H1 (cell line): ENCODE measurements around the gene CTPS2. TPM values are rescaled to one million over a fixed set of nuclear protein-coding genes. Genes with fewer than 3 reads are reported as not detected.

Experiments
- CTCF ChIA-PET: fragments of 300-600 bp; sonication (Branson Sonifier 250); formaldehyde crosslinking; loops from one replicate; lab custom pipeline; 2021; ENCODE audit not compliant: partially characterized antibody; lab: Charles Lee
- POLR2A ChIA-PET: fragments of 300-600 bp; sonication (Branson Sonifier 250); formaldehyde crosslinking; loops from one replicate; lab custom pipeline; 2021; ENCODE audit warnings: inconsistent platforms; ENCODE audit not compliant: partially characterized antibody; lab: Charles Lee
- DNase-seq, 2 experiments: peaks; one replicate each; pipeline versions ENCODE4 v3.0.0 to v3.0.0-alpha.2; 2010 to 2022; ENCODE audit warnings: low spot score in 2 of 2, low read depth in 1 of 2, mixed read lengths in 1 of 2
- FAIRE-seq: peaks from 2 replicates; lab custom pipeline; 2011; peaks lifted over from hg19 to GRCh38; lab: Jason Lieb, UNC
- H2AFZ ChIP-seq: 2 replicates; pipeline ENCODE4 v1.8.1; 2012; ENCODE audit warnings: low read length, inconsistent platforms
- H2AK5ac ChIP-seq: 2 replicates; pipeline ENCODE4 v1.6.1; 2013; ENCODE audit warnings: low read depth, low read length
- H2BK120ac ChIP-seq: replicated peaks from 2 replicates; pipeline ENCODE3; 2013; ENCODE audit warnings: low read depth, low read length, inconsistent platforms
- H2BK12ac ChIP-seq: 2 replicates; pipeline ENCODE4 v1.6.1; 2013; ENCODE audit warnings: low read depth, low read length
- H2BK15ac ChIP-seq: 2 replicates; pipeline ENCODE4 v1.6.1; 2013; ENCODE audit warnings: low read length
- H2BK20ac ChIP-seq: 2 replicates; pipeline ENCODE4 v1.6.1; 2013; ENCODE audit warnings: low read length
- H2BK5ac ChIP-seq: 2 replicates; pipeline ENCODE4 v1.6.1; 2013; ENCODE audit warnings: low read depth, low read length
- H3K14ac ChIP-seq: 2 replicates; pipeline ENCODE4 v1.6.1; 2013; ENCODE audit warnings: inconsistent platforms; ENCODE audit not compliant: insufficient read length
- H3K18ac ChIP-seq: 2 replicates; pipeline ENCODE4 v1.6.1; 2013; ENCODE audit warnings: low read length; ENCODE audit errors: extremely low read depth
- H3K23ac ChIP-seq: 2 replicates; pipeline ENCODE4 v1.6.1; 2013; ENCODE audit warnings: inconsistent platforms; ENCODE audit not compliant: insufficient read length
- H3K23me2 ChIP-seq: 2 replicates; pipeline ENCODE4 v1.6.1; 2013; ENCODE audit warnings: low read depth, low read length
- H3K27ac ChIP-seq: 2 replicates; pipeline ENCODE4 v1.6.1; 2011; ENCODE audit warnings: low read depth, low read length, inconsistent platforms
- H3K27me3 ChIP-seq, 4 experiments: replicated peaks in 1 of 4; 1 replicate in 1 of 4; 2 replicates in 3 of 4; pipeline versions ENCODE4 v1.6.1 to v1.8.1; 2011 to 2013; ENCODE audit warnings: low read length in 3 of 4, mild to moderate bottlenecking in 3 of 4, inconsistent platforms in 2 of 4, mixed read lengths in 2 of 4, moderate library complexity in 1 of 4; ENCODE audit not compliant: control insufficient read depth in 3 of 4, insufficient read depth in 3 of 4; ENCODE audit errors: extremely low read depth in 1 of 4
- H3K36me3 ChIP-seq, 4 experiments: 2 replicates each; pipeline versions ENCODE4 v1.6.1 to v1.8.1; 2011 to 2013; ENCODE audit warnings: mild to moderate bottlenecking in 4 of 4, low read length in 3 of 4, moderate library complexity in 2 of 4, control low read depth in 1 of 4, inconsistent platforms in 1 of 4; ENCODE audit not compliant: insufficient read depth in 4 of 4, control insufficient read depth in 2 of 4
- H3K4ac ChIP-seq: replicated peaks from 2 replicates; pipeline ENCODE3; 2013; ENCODE audit warnings: low read length, low read depth, mixed read lengths, inconsistent platforms; ENCODE audit not compliant: insufficient read length
- H3K4me1 ChIP-seq, 4 experiments: replicated peaks in 1 of 4; 1 replicate in 1 of 4; 2 replicates in 3 of 4; pipeline versions ENCODE4 v1.6.1 to v1.8.1; 2011 to 2013; ENCODE audit warnings: low read length in 3 of 4, inconsistent platforms in 2 of 4, mixed read lengths in 1 of 4; ENCODE audit not compliant: insufficient read depth in 4 of 4, control insufficient read depth in 3 of 4
- H3K4me2 ChIP-seq, 2 experiments: 2 replicates each; pipeline versions ENCODE4 v1.6.1 to v1.8.1; 2011 to 2013; ENCODE audit warnings: low read depth in 2 of 2, low read length in 2 of 2, control low read depth in 1 of 2, inconsistent platforms in 1 of 2, mild to moderate bottlenecking in 1 of 2; ENCODE audit not compliant: insufficient read depth in 1 of 2
- H3K4me3 ChIP-seq, 4 experiments: fragments of 200-600, 300-600 bp in 1 of 4; sonication (generic), shearing (Covaris generic), sonication (Bioruptor Twin) in 1 of 4; 2 replicates each; pipeline versions ENCODE4 v1.5.1 to v1.8.1; 2011 to 2016; ENCODE audit warnings: low read length in 4 of 4, low read depth in 3 of 4, control low read depth in 2 of 4, inconsistent platforms in 2 of 4, mild to moderate bottlenecking in 2 of 4, mixed read lengths in 1 of 4, moderate library complexity in 1 of 4; ENCODE audit not compliant: insufficient read depth in 2 of 4; ENCODE audit errors: extremely low read depth in 1 of 4
- H3K56ac ChIP-seq: replicated peaks from 2 replicates; pipeline ENCODE3; 2013; ENCODE audit warnings: low read depth, mild to moderate bottlenecking, mixed read lengths, low read length, inconsistent platforms; ENCODE audit not compliant: insufficient read length
- H3K79me1 ChIP-seq: 2 replicates; pipeline ENCODE4 v1.6.1; 2013; ENCODE audit warnings: low read depth, low read length, control low read depth
- H3K79me2 ChIP-seq, 2 experiments: 2 replicates each; pipeline versions ENCODE4 v1.6.1 to v1.8.1; 2012 to 2013; ENCODE audit warnings: low read length in 2 of 2, mild to moderate bottlenecking in 2 of 2, inconsistent platforms in 1 of 2; ENCODE audit not compliant: insufficient read depth in 2 of 2, control insufficient read depth in 1 of 2
- H3K9ac ChIP-seq, 4 experiments: replicated peaks in 1 of 4; 1 replicate in 1 of 4; 2 replicates in 3 of 4; pipeline versions ENCODE4 v1.6.1 to v1.8.1; 2011 to 2013; ENCODE audit warnings: low read depth in 3 of 4, low read length in 3 of 4, control low read depth in 2 of 4, mild to moderate bottlenecking in 2 of 4, moderate library complexity in 2 of 4, inconsistent platforms in 1 of 4; ENCODE audit errors: extremely low read depth in 1 of 4
- H3K9me3 ChIP-seq, 2 experiments: 2 replicates each; pipeline versions ENCODE4 v1.6.1 to v1.8.1; 2012 to 2013; ENCODE audit warnings: mild to moderate bottlenecking in 2 of 2, moderate library complexity in 2 of 2, control low read depth in 1 of 2, inconsistent platforms in 1 of 2, low read depth in 1 of 2, low read length in 1 of 2, mixed read lengths in 1 of 2; ENCODE audit not compliant: insufficient read depth in 2 of 2
- H4K20me1 ChIP-seq, 2 experiments: replicated peaks in 1 of 2; 2 replicates each; pipeline versions ENCODE3 to v1.8.1; 2011 to 2013; ENCODE audit warnings: inconsistent platforms in 2 of 2, low read length in 2 of 2, mild to moderate bottlenecking in 1 of 2; ENCODE audit not compliant: insufficient read depth in 2 of 2, control insufficient read depth in 1 of 2
- H4K5ac ChIP-seq: 2 replicates; pipeline ENCODE4 v1.6.1; 2013; ENCODE audit warnings: low read length, low read depth, mixed read lengths, inconsistent platforms; ENCODE audit not compliant: insufficient read length
- H4K8ac ChIP-seq: 2 replicates; pipeline ENCODE4 v1.8.0; 2013; ENCODE audit warnings: mild to moderate bottlenecking, moderate library complexity, low read length, inconsistent platforms; ENCODE audit not compliant: insufficient read depth; ENCODE audit errors: extremely low read depth
- H4K91ac ChIP-seq: replicated peaks from 2 replicates; pipeline ENCODE3; 2013; ENCODE audit warnings: low read length, mixed read lengths, inconsistent platforms; ENCODE audit not compliant: insufficient read length
- ASH2L ChIP-seq: fragments of 200-600, 300-600 bp; sonication (generic); IDR thresholded peaks from one replicate; pipeline ENCODE4 v1.7.1; 2017; ENCODE audit warnings: low read length
- BCL11A ChIP-seq, 2 experiments: IDR thresholded peaks; one replicate each; pipeline ENCODE4 v1.6.1; 2011; ENCODE audit warnings: low read depth in 2 of 2, low read length in 2 of 2, mild to moderate bottlenecking in 2 of 2
- BRCA1 ChIP-seq: IDR thresholded peaks from 2 replicates; pipeline ENCODE4 v1.6.1; 2012; ENCODE audit warnings: low read depth, low read length, improper control_type of control experiment
- CTBP2 ChIP-seq: IDR thresholded peaks from 2 replicates; pipeline ENCODE4 v1.7.0; 2011; ENCODE audit warnings: borderline replicate concordance, mild to moderate bottlenecking, moderate library complexity, mixed read lengths, low read length; ENCODE audit not compliant: insufficient read depth, insufficient read length
- EZH2 ChIP-seq: fragments of 200-600 bp; sonication (generic); IDR thresholded peaks from 2 replicates; pipeline ENCODE4 v1.7.1; 2012; ENCODE audit warnings: low read depth, mild to moderate bottlenecking, moderate library complexity, low read length, inconsistent platforms; ENCODE audit not compliant: severe bottlenecking
- HDAC2 ChIP-seq, 2 experiments: fragments of 300-600 bp in 1 of 2; sonication (generic) in 1 of 2; IDR thresholded peaks; 2 replicates each; pipeline ENCODE4 v1.6.1; 2011 to 2012; ENCODE audit warnings: low read depth in 2 of 2, low read length in 2 of 2, mild to moderate bottlenecking in 2 of 2, moderate library complexity in 2 of 2, borderline replicate concordance in 1 of 2, inconsistent platforms in 1 of 2
- HDAC6 ChIP-seq: IDR thresholded peaks from one replicate; pipeline ENCODE4 v1.7.1; 2012; ENCODE audit warnings: low read depth, mild to moderate bottlenecking, inconsistent platforms, low read length, moderate library complexity
- JUND ChIP-seq: IDR thresholded peaks from 2 replicates; pipeline ENCODE4 v1.6.1; 2011; ENCODE audit warnings: mild to moderate bottlenecking, improper control_type of control experiment, low read length
- KDM1A ChIP-seq: fragments of 200-600, 300-600 bp; sonication (generic); IDR thresholded peaks from 2 replicates; pipeline ENCODE4 v1.7.1; 2016; ENCODE audit warnings: mild to moderate bottlenecking, low read length, borderline replicate concordance
- MAFK ChIP-seq: IDR thresholded peaks from 2 replicates; pipeline ENCODE4 v1.6.1; 2012; ENCODE audit warnings: low read depth, mild to moderate bottlenecking, improper control_type of control experiment, low read length
- NRF1 ChIP-seq: IDR thresholded peaks from 2 replicates; pipeline ENCODE4 v1.6.1; 2011; ENCODE audit warnings: mild to moderate bottlenecking, low read depth, low read length, improper control_type of control experiment
- PHF8 ChIP-seq: fragments of 200-600 bp; sonication (generic); conservative IDR thresholded peaks from 2 replicates; pipeline ENCODE4 v1.7.1; 2012; ENCODE audit warnings: low read depth, mild to moderate bottlenecking, inconsistent platforms, low read length, moderate library complexity
- POU5F1 ChIP-seq: IDR thresholded peaks from 2 replicates; pipeline ENCODE4 v1.6.1; 2011; ENCODE audit warnings: low read depth, mild to moderate bottlenecking, low read length, moderate library complexity
- TAF1 ChIP-seq: IDR thresholded peaks from 2 replicates; pipeline ENCODE4 v1.6.1; 2011; ENCODE audit warnings: mild to moderate bottlenecking, low read depth, low read length
- WGBS, 2 experiments: shearing (Covaris generic) in 1 of 2; methylation state at CpG; one replicate each; pipeline versions ENCODE4 v1.1.6 to v1.1.7; 2013 to 2015; ENCODE audit warnings: low lambda C conversion rate in 2 of 2, mixed read lengths in 2 of 2, inconsistent platforms in 1 of 2, low coverage in 1 of 2, missing lambda C conversion rate in 1 of 2; ENCODE audit not compliant: insufficient replicate concordance in 2 of 2, insufficient coverage in 1 of 2, insufficient read length in 1 of 2; ENCODE audit errors: extremely low coverage in 1 of 2, missing lambda C conversion rate in 1 of 2; 5-methylcytosine and 5-hydroxymethylcytosine counted together
- polyA plus RNA-seq, 7 experiments: library from polyadenylated mRNA; depleted of rRNA in 3 of 7; stranded (reverse) in 5 of 7; unstranded in 2 of 7; fragments of >200 nt in 5 of 7; fragments of 200-250 nt in 2 of 7; gene quantifications; 1 replicate in 5 of 7; 2 replicates in 1 of 7; 4 replicates in 1 of 7; pipeline versions ENCODE4 v1.2.1 to v1.2.3, GENCODE V29; 2011 to 2013; ENCODE audit warnings: missing spikeins in 2 of 7, mixed read lengths in 2 of 7
- total RNA-seq: library from RNA; stranded (reverse); fragmentation: NEBNext Ultra II Directional; extraction: Animal tissue kit (Norgen Biotek cat#: 25700); gene quantifications from 2 replicates; pipeline ENCODE4 v1.2.1, GENCODE V29; 2021

CTPS2 gene
- total and polyA plus RNA-seq, 2 of the 8 experiments (the other 6 are each of a cell fraction or from before 2014, with no cell fraction given), result 17.1 to 34.0 TPM

GRCh38 chrX:16587836-16588235, 124.6 kb downstream of the CTPS2 start:
- no peak overlapping the region for H2BK12ac ChIP-seq
- H3K79me2 ChIP-seq, result no peaks in the 10 kb centered on the region
- no peak overlapping the region for H3K4ac ChIP-seq
- peaks cover 0 to 33% (median 10%) of the 10 kb centered on the region in 4 experiments; a peak in 4 of 8 replicates for H3K36me3 ChIP-seq
- no peak overlapping the region for H2BK20ac ChIP-seq
- ChIA-PET CTCF (interaction anchor here (1.3 kb wide), 1 partner anchor 77 kb away, joined by 3 read pairs; no protein-coding TSS in a partner anchor), POLR2A (interaction anchor here (1.5 kb wide), 1 partner anchor 10 kb away, joined by 11 read pairs; no protein-coding TSS in a partner anchor)
- no peak overlapping the region for H3K4me2 ChIP-seq
- no peak overlapping the region for H3K23ac ChIP-seq
- no peak overlapping the region for H3K27ac ChIP-seq
- H3K14ac ChIP-seq, result no peak overlapping the region
- H2BK120ac ChIP-seq, result no peak overlapping the region
- no peak overlapping the region for H2BK5ac ChIP-seq
- H3K9me3 ChIP-seq, result no peaks in the 10 kb centered on the region
- no peaks in the 10 kb centered on the region for H4K20me1 ChIP-seq
- H3K79me1 ChIP-seq, result no peaks in the 10 kb centered on the region; the same call in 1 of the 2 replicates
- H3K23me2 ChIP-seq, result no peaks in the 10 kb centered on the region
- no peak overlapping the region for H2AK5ac ChIP-seq
- 0 out of 2 replicates have a peak overlapping the region, but pooled peaks have one; percentile 19 for H3K18ac ChIP-seq
- H3K4me3 ChIP-seq, result no peak overlapping the region
- no peak overlapping the region for H3K56ac ChIP-seq
- H4K5ac ChIP-seq, result no peak overlapping the region
- H3K4me1 ChIP-seq, result peaks cover 0 to 4% (median 0%) of the 10 kb centered on the region in 4 experiments; a peak in 2 of 7 replicates
- FAIRE-seq, result no peak
- H3K9ac ChIP-seq, result no peak overlapping the region
- no peak overlapping the region for H2BK15ac ChIP-seq
- no peak overlapping the region for H4K8ac ChIP-seq
- no peaks in the 10 kb centered on the region for H3K27me3 ChIP-seq
- H2AFZ ChIP-seq, result no peak overlapping the region
- WGBS, 2 experiments, result 97% methylated on average over 4 of the region's 4 CpGs; no CpG with 5 or more reads in 1 of the 2 experiments
- no peak for DNase-seq
- H4K91ac ChIP-seq, result no peak overlapping the region
- TF ChIP-seq HDAC2 (IDR thresholded peaks at IDR 0.05; ENCODE audit: borderline replicate concordance in 1 of 2, low read depth in 2 of 2, low read length in 2 of 2), result no peak
- no peak for TF ChIP-seq MAFK
- no peak for TF ChIP-seq BRCA1
- no peak for TF ChIP-seq EZH2
- TF ChIP-seq ASH2L, result no peak
- no peak for TF ChIP-seq JUND
- TF ChIP-seq KDM1A, result no peak
- no peak for TF ChIP-seq BCL11A (IDR thresholded peaks at IDR 0.05; ENCODE audit: low read depth in 2 of 2, low read length in 2 of 2)
- no peak for TF ChIP-seq POU5F1
- TF ChIP-seq PHF8, result no peak
- no peak for TF ChIP-seq HDAC6
- TF ChIP-seq NRF1, result no peak
- TF ChIP-seq TAF1, result no peak
- no peak for TF ChIP-seq CTBP2
